ENCODE data around the gene SMIM29. TPM values are rescaled to one million over a fixed set of nuclear protein-coding genes. Genes with fewer than 3 reads are reported as not detected.

Gene SMIM29
- total RNA-seq, 1 donor from 2014 or later: 13.9 TPM

- FAIRE-seq (no peak), DNase-seq (ENCODE audit: low read depth) (no peak)
- Mint-ChIP-seq H3K9me3 (ENCODE audit: unreplicated experiment) (no peaks in the 10 kb centered on the region), H3K27me3 (ENCODE audit: low read depth, unreplicated experiment) (peaks cover 3% of the 10 kb centered on the region), H3K27ac (ENCODE audit: unreplicated experiment) (no peak overlapping the region), H3K4me1 (ENCODE audit: low read depth, unreplicated experiment) (peaks cover 10% of the 10 kb centered on the region), H3K4me3 (ENCODE audit: unreplicated experiment) (no peak overlapping the region), H3K36me3 (ENCODE audit: low read depth, unreplicated experiment) (no peaks in the 10 kb centered on the region)
- no peak overlapping the region for H3K9ac ChIP-seq (ENCODE audit: low read length)
- H3K79me2 ChIP-seq (ENCODE audit: insufficient read depth, low read length): no peaks in the 10 kb centered on the region
- no peaks in the 10 kb centered on the region for H3K9me3 ChIP-seq (ENCODE audit: insufficient read depth, low read depth, low read length)
- no peak overlapping the region for H3K4me3 ChIP-seq (ENCODE audit: insufficient read depth, low read depth, low read length)
- no peak overlapping the region for H3K27ac ChIP-seq (ENCODE audit: low read depth, low read length)
- peaks cover 27% of the 10 kb centered on the region for H3K4me1 ChIP-seq (ENCODE audit: insufficient read depth, low read length)
- H2AFZ ChIP-seq (ENCODE audit: low read depth, low read length): no peak overlapping the region
- no peaks in the 10 kb centered on the region for H4K20me1 ChIP-seq (ENCODE audit: insufficient read depth, low read length)
- TF ChIP-seq EZH2 (IDR thresholded peaks at IDR 0.05; ENCODE audit: insufficient read depth, low read length): no peak
- no peak overlapping the region for H3K4me2 ChIP-seq (ENCODE audit: low read length)
- no peaks in the 10 kb centered on the region for H3K27me3 ChIP-seq (ENCODE audit: insufficient read depth, low read length)
- no peaks in the 10 kb centered on the region for H3K36me3 ChIP-seq (ENCODE audit: insufficient read depth, low read length)
These were observed 22.7 kb downstream of the SMIM29 start for GRCh38 chr6:34226066-34226465.

- Histone ChIP-seq H3K4me2 (ENCODE audit: low read length) (no peak overlapping the region), H2AFZ (ENCODE audit: low read depth, low read length) (no peak overlapping the region), H3K4me3 (ENCODE audit: insufficient read depth, low read depth, low read length) (no peak overlapping the region), H3K27ac (ENCODE audit: low read depth, low read length) (no peak overlapping the region), H4K20me1 (ENCODE audit: insufficient read depth, low read length) (no peaks in the 10 kb centered on the region), H3K27me3 (ENCODE audit: insufficient read depth, low read length) (no peaks in the 10 kb centered on the region), H3K9me3 (ENCODE audit: insufficient read depth, low read depth, low read length) (no peaks in the 10 kb centered on the region), H3K4me1 (ENCODE audit: insufficient read depth, low read length) (peaks cover 27% of the 10 kb centered on the region), H3K36me3 (ENCODE audit: insufficient read depth, low read length) (no peaks in the 10 kb centered on the region), H3K9ac (ENCODE audit: low read length) (no peak overlapping the region), H3K79me2 (ENCODE audit: insufficient read depth, low read length) (no peaks in the 10 kb centered on the region)
- Mint-ChIP-seq H3K4me1 (ENCODE audit: low read depth, unreplicated experiment) (peaks cover 8% of the 10 kb centered on the region), H3K27ac (ENCODE audit: unreplicated experiment) (peak overlapping the region; percentile 18), H3K4me3 (ENCODE audit: unreplicated experiment) (no peak overlapping the region), H3K27me3 (ENCODE audit: low read depth, unreplicated experiment) (peaks cover 3% of the 10 kb centered on the region), H3K36me3 (ENCODE audit: low read depth, unreplicated experiment) (no peaks in the 10 kb centered on the region), H3K9me3 (ENCODE audit: unreplicated experiment) (no peaks in the 10 kb centered on the region)
- no peak for DNase-seq (ENCODE audit: low read depth)
- no peak for TF ChIP-seq EZH2 (IDR thresholded peaks at IDR 0.05; ENCODE audit: insufficient read depth, low read length)
- TF ChIP-seq, protein P1, sequence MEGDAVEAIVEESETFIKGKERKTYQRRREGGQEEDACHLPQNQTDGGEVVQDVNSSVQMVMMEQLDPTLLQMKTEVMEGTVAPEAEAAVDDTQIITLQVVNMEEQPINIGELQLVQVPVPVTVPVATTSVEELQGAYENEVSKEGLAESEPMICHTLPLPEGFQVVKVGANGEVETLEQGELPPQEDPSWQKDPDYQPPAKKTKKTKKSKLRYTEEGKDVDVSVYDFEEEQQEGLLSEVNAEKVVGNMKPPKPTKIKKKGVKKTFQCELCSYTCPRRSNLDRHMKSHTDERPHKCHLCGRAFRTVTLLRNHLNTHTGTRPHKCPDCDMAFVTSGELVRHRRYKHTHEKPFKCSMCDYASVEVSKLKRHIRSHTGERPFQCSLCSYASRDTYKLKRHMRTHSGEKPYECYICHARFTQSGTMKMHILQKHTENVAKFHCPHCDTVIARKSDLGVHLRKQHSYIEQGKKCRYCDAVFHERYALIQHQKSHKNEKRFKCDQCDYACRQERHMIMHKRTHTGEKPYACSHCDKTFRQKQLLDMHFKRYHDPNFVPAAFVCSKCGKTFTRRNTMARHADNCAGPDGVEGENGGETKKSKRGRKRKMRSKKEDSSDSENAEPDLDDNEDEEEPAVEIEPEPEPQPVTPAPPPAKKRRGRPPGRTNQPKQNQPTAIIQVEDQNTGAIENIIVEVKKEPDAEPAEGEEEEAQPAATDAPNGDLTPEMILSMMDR (IDR thresholded peaks at IDR 0.05; ENCODE audit: insufficient read depth, low read depth, low read length): no peak
- FAIRE-seq: no peak
These were observed 23.3 kb downstream of the SMIM29 start for GRCh38 chr6:34225551-34225950.

DNA sequence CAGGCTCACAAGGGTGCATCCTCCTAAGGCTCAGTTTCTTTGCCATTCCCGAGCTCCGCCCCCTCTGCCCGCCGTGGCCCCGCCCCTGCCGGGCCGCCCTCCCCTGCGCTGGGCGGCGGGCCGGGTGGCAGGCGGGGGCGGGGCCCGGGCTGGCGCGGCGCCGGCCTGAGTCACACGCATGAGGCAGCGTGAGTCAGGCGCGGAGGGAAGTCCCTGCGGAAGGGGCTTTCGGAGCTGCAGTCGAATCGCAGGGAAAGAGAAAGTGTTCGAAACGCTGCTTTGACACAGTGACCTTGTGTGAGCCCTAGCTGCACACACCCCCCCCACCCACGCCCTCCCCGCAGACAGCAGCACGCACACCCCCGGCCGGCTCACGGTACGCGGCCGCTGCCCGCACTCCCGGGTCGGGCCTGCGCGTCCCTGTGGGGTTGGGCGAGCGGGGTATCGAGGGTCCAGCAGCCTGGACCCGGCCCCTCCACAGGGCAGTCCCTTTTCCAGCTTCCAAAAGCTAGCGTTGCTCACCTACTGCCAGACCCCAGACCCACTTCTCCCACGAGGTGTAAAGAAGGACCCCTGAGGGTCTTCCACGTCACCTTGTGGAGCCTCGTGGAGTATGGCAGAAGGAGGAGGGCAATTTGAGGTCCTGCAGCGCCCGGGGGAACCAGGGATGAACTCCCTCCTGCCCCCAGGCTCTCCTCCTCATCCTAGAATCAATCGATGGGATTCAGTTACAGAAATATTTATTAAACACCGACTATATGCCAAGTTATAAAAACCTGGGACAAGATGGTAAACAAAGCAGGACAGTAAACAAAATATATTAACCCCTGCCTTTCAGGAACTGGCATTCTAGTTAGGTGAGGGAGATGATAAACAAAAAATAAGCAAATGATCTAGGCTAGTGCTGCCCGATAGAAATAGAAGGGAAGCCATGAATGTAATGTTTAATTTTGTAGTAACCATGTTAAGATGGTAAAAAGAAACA is 24.6 kb downstream of the SMIM29 start:
- H4K20me1 ChIP-seq (ENCODE audit: insufficient read depth, low read length): no peaks in the 10 kb centered on the region
- peak overlapping the region; percentile 82 for H2AFZ ChIP-seq (ENCODE audit: low read depth, low read length)
- H3K36me3 ChIP-seq (ENCODE audit: insufficient read depth, low read length): no peaks in the 10 kb centered on the region
- TF ChIP-seq EZH2 (IDR thresholded peaks at IDR 0.05; ENCODE audit: insufficient read depth, low read length): no peak
- TF ChIP-seq, protein P1 (IDR thresholded peaks at IDR 0.05; ENCODE audit: insufficient read depth, low read depth, low read length): no peak
- H3K27me3 ChIP-seq (ENCODE audit: insufficient read depth, low read length): no peaks in the 10 kb centered on the region
- peak overlapping the region; percentile 80 for H3K4me3 Mint-ChIP-seq (ENCODE audit: unreplicated experiment)
- DNase-seq (ENCODE audit: low read depth) (peak; percentile 83), FAIRE-seq (no peak)
- H3K9me3 ChIP-seq (ENCODE audit: insufficient read depth, low read depth, low read length): no peaks in the 10 kb centered on the region
- H3K79me2 ChIP-seq (ENCODE audit: insufficient read depth, low read length): no peaks in the 10 kb centered on the region
- no peaks in the 10 kb centered on the region for H3K9me3 Mint-ChIP-seq (ENCODE audit: unreplicated experiment)
- peak overlapping the region; percentile 89 for H3K27ac Mint-ChIP-seq (ENCODE audit: unreplicated experiment)
- H3K4me2 ChIP-seq (ENCODE audit: low read length): peak overlapping the region; percentile 85
- H3K27ac ChIP-seq (ENCODE audit: low read depth, low read length): peak overlapping the region; percentile 89
- peak overlapping the region; percentile 60 for H3K4me3 ChIP-seq (ENCODE audit: insufficient read depth, low read depth, low read length)
- no peaks in the 10 kb centered on the region for H3K36me3 Mint-ChIP-seq (ENCODE audit: low read depth, unreplicated experiment)
- H3K27me3 Mint-ChIP-seq (ENCODE audit: low read depth, unreplicated experiment): peaks cover 3% of the 10 kb centered on the region
- peak overlapping the region; percentile 89 for H3K9ac ChIP-seq (ENCODE audit: low read length)
- H3K4me1 ChIP-seq (ENCODE audit: insufficient read depth, low read length): peaks cover 26% of the 10 kb centered on the region
- peaks cover 6% of the 10 kb centered on the region for H3K4me1 Mint-ChIP-seq (ENCODE audit: low read depth, unreplicated experiment)
